HG03442 (cell line): ENCODE measurements around the gene PRR5L.

Experiments
- ATAC-seq: cut with Tn5 transposase; IDR thresholded peaks from one replicate; pipeline ENCODE4 v1.9.1; 2021; ENCODE audit warnings: mild to moderate bottlenecking, moderate library complexity; ENCODE audit not compliant: unreplicated experiment

The PRR5L gene

DNA sequence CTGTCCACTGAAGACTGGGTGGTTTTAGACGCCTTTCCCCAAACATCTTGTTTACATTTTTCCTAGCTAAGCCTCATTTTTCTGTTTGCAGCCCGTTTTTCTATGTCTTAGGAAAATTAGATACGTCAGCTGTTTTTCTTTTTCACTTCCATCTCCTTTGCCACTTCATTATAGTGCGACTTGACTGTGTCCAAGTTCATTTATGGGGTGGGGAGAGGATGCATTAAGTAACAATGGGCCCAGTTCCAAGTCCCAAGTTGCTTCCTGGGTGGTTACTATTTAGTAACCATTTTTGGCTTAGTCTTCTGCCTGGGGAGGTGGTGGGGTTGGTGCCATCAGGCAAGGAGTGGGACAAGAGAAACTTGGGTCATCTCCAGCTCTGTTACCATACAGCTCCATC, 131.0 kb downstream of the PRR5L start:
- ATAC-seq, result no peak

- ATAC-seq, result no peak
Observed at GRCh38 chr11:36427876-36428275, 131.8 kb downstream of the PRR5L start.

DNA sequence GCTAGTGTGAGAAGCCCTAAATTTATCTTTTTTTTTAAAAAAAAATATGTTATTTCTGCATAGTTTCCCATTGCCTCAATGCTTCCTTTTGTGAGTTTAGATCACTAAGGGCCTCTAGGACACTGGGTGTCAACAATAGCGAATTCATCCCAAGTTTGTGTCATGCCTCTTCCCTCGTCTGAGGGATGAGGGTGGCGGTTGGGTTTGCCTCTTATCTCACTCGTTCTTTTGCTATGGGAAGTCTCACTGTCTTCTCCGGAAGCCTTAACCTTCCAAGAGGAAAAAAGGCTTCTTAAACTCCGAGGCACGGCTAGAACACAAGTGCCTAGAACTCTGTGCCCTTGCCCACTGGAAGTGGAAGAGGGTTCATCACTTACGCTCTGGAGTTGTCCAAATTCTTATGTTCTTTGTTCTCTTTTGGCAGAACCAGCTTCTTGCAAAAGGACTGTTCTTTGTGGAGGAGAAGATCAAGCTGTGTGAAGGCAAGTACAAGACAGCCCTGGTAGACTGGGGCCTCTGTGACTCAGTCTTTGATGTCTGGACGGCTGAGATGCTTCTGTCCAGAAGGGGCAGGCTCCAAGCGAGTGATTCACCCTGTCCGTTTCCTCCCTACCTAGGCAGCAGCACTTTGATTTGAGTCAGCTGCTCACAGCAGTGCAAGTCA, 135.5 kb downstream of the PRR5L start:
- ATAC-seq, result peak; percentile 83

DNA sequence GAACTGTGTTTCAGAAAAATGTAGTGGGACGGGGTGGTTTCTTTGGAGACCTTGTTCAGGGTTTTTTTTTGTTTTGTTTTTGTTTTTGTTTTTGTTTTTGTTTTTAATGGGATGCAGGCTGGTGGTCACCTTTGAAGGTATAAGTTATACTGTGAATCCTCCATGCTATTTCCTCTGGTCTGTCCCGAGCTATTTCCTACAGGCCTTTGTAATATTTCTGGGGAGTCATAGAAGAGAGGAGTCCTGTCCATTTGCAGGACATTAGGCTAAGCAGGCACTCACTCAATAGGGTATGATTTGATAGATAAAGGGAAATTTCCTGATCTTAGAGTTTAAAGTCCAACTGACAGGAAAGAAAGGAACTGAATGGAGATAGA, 136.0 kb downstream of the PRR5L start:
- ATAC-seq, result no peak

GRCh38 chr11:36432738-36433137, 136.7 kb downstream of the PRR5L start:
- no peak for ATAC-seq

DNA sequence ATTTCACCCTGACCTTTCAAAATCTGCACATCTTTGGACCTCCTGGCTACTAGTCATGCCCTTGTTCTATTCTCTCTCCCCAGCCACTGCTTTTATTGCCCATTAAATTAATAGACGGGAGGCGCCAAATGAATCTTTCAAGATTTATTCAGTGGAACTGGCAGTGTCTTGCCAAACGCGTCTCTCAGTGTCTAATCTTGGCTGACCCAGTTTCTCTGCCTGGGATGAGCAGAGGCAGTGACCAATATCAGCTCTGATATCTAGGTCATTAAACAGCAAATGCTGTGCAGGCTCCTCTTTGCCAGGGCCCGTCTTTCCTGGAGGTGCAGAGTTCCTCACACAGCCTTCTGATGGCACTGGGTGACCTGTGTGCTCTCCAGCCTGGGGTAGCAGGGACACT, 140.0 kb downstream of the PRR5L start:
- ATAC-seq, result no peak

GRCh38 chr11:36436589-36436988, 140.5 kb downstream of the PRR5L start:
- no peak for ATAC-seq

- ATAC-seq, result no peak
Observed at GRCh38 chr11:36437413-36437812, 141.3 kb downstream of the PRR5L start.

- no peak for ATAC-seq
Observed at GRCh38 chr11:36438126-36438525, 142.0 kb downstream of the PRR5L start.

DNA sequence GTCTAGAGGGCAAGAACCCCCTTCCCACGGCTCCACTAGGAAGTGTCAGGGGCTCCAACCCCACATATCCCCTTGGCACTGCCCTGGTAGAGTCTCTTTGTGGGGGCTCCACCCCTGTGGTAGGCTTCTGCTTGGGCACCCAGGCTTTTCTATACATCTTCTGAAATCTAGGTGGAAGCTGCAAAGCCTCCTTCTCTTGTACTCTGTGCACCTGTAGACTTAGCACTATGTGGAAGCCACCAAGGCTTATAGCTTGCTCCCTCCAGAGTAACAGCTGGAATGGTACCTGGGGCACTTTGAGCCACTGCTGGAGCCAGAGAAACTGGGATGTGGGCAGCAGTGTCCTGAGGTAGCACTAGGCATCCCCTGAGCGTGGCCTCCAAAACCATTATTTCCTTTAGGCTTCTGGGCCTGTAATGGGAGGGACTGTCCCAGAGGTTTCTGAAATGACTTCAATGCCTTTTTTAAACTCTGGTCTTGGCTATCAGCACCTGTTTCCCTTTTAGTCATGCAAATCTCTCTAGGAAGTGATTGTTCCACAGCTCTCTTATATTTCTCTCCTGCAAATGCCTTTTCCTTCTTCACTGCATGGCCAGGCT, 145.6 kb downstream of the PRR5L start:
- ATAC-seq, result peak; percentile 98

DNA sequence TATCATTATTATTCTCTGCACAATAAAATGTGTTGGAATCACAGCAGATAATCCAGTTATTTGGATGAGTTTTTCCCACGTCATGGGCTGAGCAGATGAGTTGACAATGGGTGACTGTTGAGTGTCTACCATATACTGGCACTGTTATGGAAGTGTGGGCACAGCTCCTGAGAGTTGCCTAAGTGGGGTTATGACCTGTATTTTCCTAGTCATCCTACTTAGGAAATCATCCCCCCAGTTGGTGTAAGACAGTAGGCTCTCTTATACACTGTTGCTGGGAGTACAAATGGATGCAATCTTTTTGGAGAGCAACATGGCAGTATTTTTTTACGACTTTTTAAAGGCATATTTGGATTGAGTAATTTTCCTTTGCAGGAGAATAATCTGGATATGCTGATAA, 147.6 kb downstream of the PRR5L start:
- no peak for ATAC-seq

GRCh38 chr11:36446135-36446534, 150.0 kb downstream of the PRR5L start:
- no peak for ATAC-seq

DNA sequence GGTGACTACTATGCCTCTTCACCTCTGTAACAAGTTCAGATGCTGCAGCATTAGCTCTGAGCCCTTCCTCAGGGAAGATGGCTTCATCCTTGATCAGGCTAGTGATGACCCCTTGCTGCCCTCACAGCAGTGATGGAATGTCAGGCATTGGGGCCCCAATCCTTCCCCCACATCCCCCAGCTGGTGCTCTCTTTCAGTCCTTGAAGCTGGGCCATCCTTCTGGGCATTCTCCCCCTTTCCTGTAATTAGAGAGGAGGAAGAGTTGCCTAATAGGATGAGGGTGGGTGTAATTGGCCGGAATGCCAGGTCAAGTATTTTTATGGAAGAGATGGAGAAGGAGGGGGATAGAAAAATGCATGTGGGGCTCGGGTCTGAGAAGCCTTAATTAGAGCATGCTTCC, 151.4 kb downstream of the PRR5L start:
- no peak for ATAC-seq

GRCh38 chr11:36447947-36448346, 151.9 kb downstream of the PRR5L start:
- no peak for ATAC-seq

- no peak for ATAC-seq
Observed at GRCh38 chr11:36449561-36450096, 153.5 kb downstream of the PRR5L start.

DNA sequence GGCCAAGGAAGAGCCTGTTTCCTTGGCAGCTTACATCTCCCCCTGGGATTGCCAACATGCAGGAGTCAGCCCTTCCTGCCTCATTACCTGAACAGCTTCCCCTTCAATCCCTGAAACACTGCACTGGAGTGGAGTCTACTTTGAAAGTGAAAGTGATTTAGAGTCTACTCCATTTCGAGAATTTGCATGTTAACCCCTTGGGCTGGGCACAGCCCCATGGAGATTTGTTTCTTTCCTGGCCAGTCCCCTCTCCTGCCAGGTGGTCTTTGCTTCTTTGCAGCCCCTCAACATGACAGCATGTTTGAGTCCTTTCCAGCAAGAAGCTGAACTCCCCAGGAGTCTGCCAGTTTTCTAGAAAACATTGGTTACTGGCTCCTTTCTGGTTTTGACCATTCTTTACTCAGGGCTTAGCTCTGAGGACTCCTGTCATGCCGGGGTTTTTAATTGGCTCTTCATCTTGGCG, 154.1 kb downstream of the PRR5L start:
- ATAC-seq, result peak; percentile 58

DNA sequence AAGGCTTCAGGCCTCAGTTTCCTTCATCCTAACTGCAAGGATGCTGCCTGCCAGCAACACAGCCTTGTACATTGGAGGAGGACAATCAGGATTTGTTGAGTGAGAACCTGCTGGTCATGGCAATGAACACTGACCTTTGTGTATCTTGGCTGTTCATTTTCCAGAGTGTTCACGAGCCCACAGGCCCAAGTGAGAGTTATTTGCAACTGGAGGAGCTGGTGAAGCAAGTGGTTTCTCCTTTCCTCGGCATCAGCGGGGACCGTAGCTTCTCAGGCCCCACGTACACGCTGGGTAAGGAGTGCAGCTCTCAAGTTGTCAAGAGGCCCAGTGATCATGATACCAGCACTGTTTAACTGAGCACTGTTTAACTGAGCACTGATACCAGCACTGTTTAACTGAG, 155.0 kb downstream of the PRR5L start:
- ATAC-seq, result no peak

DNA sequence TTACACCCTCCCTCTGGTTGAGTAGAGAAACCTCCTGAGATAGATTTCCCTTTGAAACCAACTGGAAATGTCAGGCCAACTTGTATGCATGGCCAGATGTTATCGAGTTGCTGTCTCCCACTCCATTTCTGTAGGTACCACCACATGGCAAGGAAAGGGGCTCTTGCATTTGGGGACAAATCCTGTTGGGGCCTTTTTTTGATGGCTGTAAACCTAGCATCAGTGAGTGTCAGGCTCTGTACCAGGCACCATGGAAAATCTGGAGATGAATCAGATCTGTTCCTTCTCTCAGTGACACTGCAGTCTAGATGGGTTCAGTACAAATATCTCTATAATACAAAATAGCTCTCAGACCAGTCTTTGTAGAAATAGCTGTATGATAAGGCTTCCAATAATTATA, 155.6 kb downstream of the PRR5L start:
- no peak for ATAC-seq

DNA sequence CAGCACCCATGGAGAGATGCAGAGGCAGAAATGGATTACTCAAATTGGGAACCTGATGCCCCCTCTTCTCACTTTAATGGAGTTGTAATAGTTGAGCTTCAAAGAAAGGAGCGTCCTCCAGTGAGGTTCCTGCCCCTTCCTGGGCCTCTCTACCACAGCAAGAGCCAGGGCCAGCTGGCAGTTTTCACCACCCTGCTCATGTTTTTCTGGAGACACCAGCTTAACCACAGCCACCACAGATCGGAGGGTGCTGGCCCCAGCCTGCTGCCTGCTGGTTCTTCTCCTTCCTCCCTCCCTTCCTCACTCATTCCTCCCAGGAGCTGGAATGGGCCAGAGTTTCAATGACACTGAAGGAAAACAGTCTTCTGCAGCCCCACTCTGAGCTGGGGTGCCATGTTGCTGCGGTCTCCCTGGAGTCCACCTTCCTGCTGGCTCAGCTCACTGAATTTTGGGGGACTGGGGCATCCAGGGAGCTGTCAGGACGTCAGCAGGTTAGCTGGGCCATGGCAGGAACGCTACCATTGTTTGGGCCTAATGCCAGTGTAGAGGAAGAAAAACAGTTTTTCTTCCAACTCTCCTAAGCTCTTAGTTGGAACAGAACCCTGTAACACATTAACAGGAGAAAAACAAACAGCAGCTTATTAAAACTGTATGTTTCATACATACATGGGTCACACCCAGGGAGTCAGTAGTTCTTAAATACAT, 156.3 kb downstream of the PRR5L start:
- no peak for ATAC-seq

DNA sequence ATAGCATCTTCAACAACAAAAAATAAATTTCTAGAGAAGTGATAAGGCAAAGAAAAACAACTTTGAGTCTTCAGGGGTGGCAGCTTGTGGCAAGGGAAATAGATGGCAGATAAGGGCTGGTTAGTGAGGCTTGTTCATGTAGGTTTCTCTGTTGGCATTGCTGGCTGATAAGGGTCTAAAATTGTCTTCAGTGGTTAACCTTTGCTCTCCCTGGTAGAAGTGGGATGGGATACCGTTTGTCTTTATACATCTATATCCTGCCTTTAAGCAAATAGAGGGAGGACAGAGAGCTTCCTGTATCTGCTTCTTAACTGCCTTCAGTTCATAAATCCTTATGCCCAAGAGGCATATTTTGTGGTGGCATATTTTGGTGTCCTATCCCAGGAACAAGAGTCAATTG, 156.9 kb downstream of the PRR5L start:
- no peak for ATAC-seq

DNA sequence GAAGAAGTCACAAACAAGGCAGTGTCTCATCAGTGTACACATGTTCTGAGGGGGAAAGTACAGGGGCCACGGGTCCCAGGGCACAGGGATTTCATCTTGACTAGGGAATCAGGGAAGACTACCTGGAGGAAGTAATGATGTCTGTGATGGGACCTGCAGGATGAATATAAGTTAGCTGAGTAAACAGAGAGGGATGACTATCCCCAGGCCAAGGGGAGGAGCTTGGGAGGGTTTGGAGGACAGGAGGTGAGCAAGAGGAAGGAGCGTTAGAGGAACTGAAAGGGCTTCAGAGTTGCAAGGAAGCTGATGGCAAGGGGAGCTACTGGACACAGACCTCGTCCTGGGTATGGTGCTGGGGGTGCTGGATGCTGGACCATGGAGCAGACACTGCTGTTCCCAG, 157.6 kb downstream of the PRR5L start:
- no peak for ATAC-seq

- no peak for ATAC-seq
Observed at GRCh38 chr11:36454551-36454940, 158.5 kb downstream of the PRR5L start.
